ACC112 (cell line): ENCODE data around the gene FAM234A.
"Not testable (repeated sequence)": the region's sequence is repeated elsewhere in the genome, so short reads cannot be mapped to it uniquely, and the experiment has no call there.

Experiments
- H2AFZ ChIP-seq: fragments of 200-600 bp; sonication (generic); one replicate; pipeline ENCODE4 v1.6.0; 2017; ENCODE audit warnings: antibody characterized with exemption, low read length; ENCODE audit not compliant: unreplicated experiment
- H3K27ac ChIP-seq: fragments of 200-600 bp; sonication (generic); 2 replicates; pipeline ENCODE4 v1.5.1; 2014; ENCODE audit warnings: low read depth, mild to moderate bottlenecking, antibody characterized with exemption, low read length, moderate library complexity
- H3K27me3 ChIP-seq: fragments of 200-600 bp; sonication (generic); 2 replicates; pipeline ENCODE4 v1.6.1; 2014; ENCODE audit warnings: mild to moderate bottlenecking, antibody characterized with exemption, low read length, moderate library complexity, mixed read lengths; ENCODE audit not compliant: insufficient read depth
- H3K36me3 ChIP-seq: fragments of 200-600 bp; sonication (generic); 2 replicates; pipeline ENCODE4 v1.6.1; 2016; ENCODE audit warnings: mild to moderate bottlenecking, antibody characterized with exemption, low read length, moderate library complexity, mixed read lengths; ENCODE audit not compliant: insufficient read depth
- H3K4me1 ChIP-seq: fragments of 200-600 bp; sonication (generic); one replicate; pipeline ENCODE4 v1.6.1; 2016; ENCODE audit warnings: low read length, mixed read lengths; ENCODE audit not compliant: insufficient read depth, unreplicated experiment, control insufficient read depth
- H3K4me3 ChIP-seq: fragments of 200-600 bp; sonication (generic); 2 replicates; pipeline ENCODE4 v1.5.1; 2014; ENCODE audit warnings: mild to moderate bottlenecking, low read depth, low read length
- H3K79me2 ChIP-seq: fragments of 200-600 bp; sonication (generic); one replicate; pipeline ENCODE4 v1.6.0; 2016; ENCODE audit warnings: low read length; ENCODE audit not compliant: control insufficient read depth, unreplicated experiment, insufficient read depth

FAM234A gene

DNA sequence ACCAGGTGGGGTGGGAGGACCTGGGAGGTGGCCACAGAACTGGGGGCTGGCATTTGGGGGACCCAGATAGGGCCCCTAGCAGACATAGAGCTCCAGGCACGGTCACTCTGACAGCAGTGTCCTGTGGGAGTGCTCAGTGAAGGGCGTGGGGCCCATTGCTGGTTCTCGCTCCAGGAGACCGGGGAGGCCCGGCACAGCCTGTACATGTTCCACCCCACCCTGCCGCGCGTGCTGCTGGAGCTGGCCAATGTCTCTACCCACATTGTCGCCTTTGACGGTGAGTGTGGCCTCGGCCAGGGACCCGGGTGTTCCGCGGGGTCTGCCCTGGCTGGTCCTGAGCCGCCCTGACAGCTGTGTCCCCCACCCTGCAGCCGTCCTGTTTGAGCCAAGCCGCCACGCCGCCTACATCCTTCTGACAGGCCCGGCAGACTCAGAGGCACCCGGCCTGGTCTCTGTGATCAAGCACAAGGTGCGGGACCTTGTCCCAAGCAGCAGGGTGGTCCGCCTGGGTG is 29.9 kb downstream of the FAM234A start:
- Histone ChIP-seq H3K79me2 (no peaks in the 10 kb centered on the region), H2AFZ (no peak overlapping the region), H3K27me3 (no peaks in the 10 kb centered on the region), H3K4me1 (no peaks in the 10 kb centered on the region), H3K27ac (no peak overlapping the region), H3K36me3 (no peaks in the 10 kb centered on the region), H3K4me3 (no peak overlapping the region)

DNA sequence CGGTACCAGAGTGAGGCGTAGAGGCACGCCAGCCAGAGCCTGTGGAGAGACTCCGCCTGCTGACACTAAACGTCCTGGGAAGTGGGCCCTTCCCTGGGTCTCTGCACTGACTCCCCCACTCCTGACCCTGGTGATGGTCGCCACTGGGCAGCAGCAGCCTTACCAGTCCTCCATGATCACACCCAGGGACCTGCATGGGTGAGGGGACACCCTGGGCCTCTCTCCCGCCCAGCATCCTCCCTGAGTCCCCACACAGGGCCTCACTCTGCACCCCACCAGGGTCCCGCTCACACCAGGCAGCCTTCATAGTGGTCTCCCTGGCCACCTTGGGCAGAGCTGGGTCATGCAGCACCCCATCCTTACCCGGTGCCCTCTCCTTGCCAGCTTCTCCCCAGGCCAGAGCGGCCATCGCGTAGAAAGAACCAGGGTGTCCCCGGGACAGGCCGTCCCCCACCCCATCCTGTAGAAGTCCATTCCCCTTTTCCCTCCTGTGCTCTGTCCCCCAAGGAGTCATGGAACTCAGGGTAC is 30.4 kb downstream of the FAM234A start:
- no peaks in the 10 kb centered on the region for H3K36me3 ChIP-seq
- H3K27me3 ChIP-seq = no peaks in the 10 kb centered on the region
- H3K4me3 ChIP-seq = no peak overlapping the region
- no peaks in the 10 kb centered on the region for H3K4me1 ChIP-seq
- no peak overlapping the region for H3K27ac ChIP-seq
- H3K79me2 ChIP-seq = no peaks in the 10 kb centered on the region
- no peak overlapping the region for H2AFZ ChIP-seq

DNA sequence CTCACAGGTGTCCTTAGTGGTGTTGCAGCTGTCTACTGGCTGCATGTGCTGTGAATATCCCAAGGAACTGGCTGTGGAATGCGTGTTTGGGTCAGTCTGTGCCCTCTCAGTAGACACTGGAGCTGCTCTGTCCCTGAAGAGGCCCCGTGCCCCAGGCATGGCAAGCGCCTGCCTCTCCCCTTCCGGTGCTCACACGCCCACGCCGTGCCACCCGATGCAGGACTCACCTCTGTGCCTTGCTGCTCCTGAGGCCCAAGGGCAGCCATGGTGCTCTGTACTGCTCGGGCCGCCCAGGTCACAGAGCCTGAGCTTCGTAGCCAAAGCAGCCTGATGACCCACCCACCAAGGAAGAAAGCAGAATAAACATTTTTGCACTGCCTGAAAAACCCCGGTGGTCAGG is 31.1 kb downstream of the FAM234A start:
- Histone ChIP-seq H3K36me3 (no peaks in the 10 kb centered on the region), H2AFZ (no peak overlapping the region), H3K27me3 (no peaks in the 10 kb centered on the region), H3K4me1 (no peaks in the 10 kb centered on the region), H3K4me3 (no peak overlapping the region), H3K79me2 (no peaks in the 10 kb centered on the region), H3K27ac (no peak overlapping the region)

DNA sequence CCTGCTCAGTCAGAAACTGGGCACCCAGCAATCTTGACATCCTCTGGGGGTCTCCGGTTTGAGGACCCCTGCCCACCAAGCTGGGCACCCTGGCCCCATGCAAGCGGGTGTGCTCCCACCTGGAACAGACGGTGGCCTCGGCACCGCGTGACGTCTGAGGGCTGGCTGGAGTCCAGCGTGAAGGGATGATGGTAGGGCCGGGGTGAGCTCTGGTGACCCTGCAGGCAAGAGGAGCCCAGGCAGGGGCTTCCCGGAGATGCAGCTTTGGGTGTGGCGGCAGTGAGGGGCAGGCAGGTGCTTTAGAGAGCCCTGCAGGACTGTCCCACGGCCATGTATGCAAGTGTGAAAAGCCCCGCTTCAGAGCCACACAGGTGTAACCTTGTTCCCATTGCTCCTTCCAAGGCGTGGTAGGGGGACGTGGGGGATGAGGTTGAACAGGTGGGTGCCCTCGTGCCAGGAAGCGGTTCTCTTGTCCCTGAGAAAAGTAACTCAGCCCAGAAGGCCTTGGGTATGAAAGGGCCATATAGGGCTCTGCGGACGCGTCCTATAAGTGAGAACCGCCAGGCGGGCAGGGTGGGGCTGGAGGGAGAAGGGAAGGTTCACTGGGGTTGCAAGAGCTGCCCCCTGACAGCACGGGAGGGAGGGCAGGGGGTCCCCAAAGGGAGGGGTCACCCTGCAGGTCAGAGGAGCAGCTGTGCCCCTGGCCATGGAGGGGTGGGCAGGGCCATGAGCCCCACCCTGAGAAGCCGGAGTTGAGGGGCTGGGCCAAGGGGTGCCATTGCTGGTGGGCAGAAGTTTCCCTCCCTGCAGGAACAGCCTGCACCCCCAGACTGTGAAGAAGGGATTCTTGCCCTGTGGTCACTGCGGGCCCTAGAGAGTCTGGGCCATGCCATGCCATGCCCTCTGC is 31.9 kb downstream of the FAM234A start:
- H3K27ac ChIP-seq = no peak overlapping the region
- H3K36me3 ChIP-seq = no peaks in the 10 kb centered on the region
- H3K27me3 ChIP-seq = no peaks in the 10 kb centered on the region
- H2AFZ ChIP-seq = no peak overlapping the region
- H3K4me3 ChIP-seq = no peak overlapping the region
- no peaks in the 10 kb centered on the region for H3K4me1 ChIP-seq
- no peaks in the 10 kb centered on the region for H3K79me2 ChIP-seq

DNA sequence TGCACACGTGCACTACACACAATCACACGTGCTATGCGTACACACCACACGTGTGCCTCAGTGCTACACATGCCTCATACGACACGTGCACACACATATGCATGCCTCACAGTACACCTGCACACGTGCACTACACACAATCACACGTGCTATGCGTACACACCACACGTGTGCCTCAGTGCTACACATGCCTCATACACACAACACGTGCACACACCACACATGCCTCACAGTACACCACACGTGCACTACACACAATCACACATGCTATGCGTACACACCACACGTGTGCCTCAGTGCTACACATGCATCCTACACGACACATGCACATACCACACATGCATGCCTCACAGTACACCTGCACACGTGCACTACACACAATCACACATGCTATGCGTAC is 32.9 kb downstream of the FAM234A start:
- H3K36me3 ChIP-seq, H2AFZ ChIP-seq, H3K4me1 ChIP-seq, H3K27me3 ChIP-seq, H3K4me3 ChIP-seq, H3K79me2 ChIP-seq, H3K27ac ChIP-seq: not testable (repeated sequence)

DNA sequence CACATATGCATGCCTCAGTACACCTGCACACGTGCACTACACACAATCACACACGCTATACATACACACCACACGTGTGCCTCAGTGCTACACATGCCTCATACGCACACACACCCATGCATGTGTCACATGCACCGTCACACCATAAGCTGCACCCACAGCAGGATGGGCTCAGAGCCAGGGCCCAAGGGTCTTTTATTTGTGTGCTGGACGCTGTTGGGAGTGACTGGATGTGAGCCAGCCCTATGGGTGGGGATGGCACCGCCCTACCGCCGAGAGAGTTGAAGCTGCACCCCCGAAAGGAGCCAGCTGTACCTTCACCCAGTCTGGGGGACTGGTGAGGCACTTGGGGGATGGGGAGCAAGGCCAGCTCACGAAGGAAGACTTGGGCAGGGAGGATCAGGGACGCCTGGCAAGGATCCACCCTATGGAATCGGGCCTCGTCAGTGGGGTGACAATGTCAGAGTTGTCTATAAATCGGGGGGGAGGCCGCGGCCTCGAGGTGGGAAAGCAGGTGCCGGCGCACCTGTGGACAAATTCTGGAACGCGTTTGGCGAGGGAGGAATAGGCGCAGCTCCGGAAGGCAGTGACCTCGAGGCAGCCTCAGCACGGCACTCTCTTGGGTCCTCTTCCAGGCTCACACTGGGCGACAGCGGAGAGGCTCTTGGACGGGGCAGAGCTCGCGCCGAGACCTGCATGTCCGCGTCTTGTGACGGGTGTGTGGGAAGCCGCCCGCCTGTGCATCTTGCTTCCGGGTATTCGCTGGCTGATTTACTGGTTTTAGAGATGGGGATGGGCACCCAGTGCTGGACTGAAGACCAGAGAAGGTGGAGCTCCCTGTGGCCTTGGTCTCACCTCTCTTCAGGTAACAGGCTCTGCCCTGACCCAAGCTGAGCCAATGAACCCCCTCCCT is 33.8 kb downstream of the FAM234A start:
- Histone ChIP-seq H2AFZ (no peak overlapping the region), H3K27ac (no peak overlapping the region), H3K4me1 (no peaks in the 10 kb centered on the region), H3K79me2 (no peaks in the 10 kb centered on the region), H3K36me3 (no peaks in the 10 kb centered on the region), H3K4me3 (no peak overlapping the region), H3K27me3 (no peaks in the 10 kb centered on the region)

DNA sequence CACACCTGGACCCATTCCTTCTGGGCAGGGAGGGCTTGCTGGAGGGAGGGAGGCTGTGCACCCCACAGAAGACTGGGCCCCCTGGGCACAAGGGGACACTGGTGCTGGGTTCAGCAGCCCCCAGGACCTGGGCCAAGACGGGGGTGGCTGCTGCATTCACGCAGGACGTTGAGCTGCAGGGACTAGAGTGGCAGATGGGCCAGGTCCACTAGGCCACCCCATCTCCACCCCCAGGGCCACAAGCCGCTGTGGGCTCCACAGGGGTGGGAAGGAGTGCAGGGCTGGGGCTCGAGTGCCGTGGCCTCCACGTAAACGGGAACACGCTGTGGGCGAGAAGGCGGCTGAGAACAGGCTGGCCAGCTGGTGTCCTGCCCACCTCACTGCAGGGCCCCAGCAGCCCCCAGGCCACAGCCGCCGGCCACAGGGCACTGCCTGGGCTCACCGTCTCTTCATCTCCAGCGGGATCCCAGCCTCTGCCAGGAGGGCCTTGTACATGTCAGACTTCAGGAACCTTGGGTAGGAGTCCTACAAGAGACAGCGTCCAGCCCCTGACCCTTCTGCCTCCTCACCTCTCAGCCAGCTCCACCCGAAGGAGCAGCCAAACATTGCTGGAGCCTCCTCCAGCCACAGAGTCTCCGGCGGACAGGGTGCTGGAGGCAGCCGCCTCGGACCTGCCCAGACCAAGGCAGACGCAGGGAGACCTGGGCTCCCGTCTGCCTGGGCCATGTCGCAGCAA is 34.6 kb downstream of the FAM234A start:
- H2AFZ ChIP-seq = no peak overlapping the region
- H3K4me1 ChIP-seq = no peaks in the 10 kb centered on the region
- H3K4me3 ChIP-seq = no peak overlapping the region
- no peak overlapping the region for H3K27ac ChIP-seq
- H3K79me2 ChIP-seq = no peaks in the 10 kb centered on the region
- no peaks in the 10 kb centered on the region for H3K27me3 ChIP-seq
- no peaks in the 10 kb centered on the region for H3K36me3 ChIP-seq

DNA sequence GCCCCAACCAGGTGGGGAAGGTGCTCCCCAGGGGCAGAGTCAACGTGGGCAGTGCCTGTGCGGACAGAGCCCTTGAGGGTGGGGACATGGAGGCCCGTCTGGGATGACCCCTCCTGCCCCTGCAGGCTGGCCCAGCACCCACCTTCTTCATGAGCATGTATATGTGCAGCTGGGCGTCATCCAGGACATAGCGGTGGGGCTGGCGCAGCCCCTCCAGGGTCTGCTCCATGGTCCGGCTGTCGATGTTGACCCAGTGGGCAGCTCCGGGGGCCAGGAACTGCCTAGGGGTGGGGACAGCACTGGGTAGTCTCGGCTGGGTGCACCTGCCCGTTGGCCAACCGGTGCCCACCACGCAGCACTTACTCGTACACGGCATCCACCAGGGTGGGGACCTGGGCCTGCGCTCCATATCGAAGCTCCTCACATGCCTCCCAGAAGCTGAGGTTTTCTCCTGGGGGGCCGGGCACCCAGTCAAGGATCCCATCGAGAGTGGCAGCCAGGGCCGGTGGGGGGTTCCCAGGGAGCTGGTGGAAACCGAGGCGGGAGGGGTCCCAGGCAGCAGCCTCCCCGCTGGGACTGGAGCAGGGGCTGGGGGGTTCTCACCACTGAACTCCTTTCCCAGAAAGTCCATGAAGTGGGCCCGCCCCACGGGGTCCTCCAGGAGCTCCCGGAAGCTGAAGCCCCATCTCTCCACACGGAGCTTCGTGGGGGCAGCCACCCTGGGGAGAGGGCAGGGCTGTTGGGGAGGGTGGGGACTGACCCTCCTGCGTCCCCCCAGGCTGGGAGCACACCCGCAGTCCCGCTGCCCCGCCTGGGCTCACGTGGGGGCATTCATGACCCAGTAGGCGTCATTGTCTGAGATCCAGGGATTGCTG is 36.0 kb downstream of the FAM234A start:
- H3K27ac ChIP-seq = no peak overlapping the region
- H3K27me3 ChIP-seq = peaks cover 4% of the 10 kb centered on the region; the same call in 1 of the 2 replicates
- no peak overlapping the region for H3K4me3 ChIP-seq
- no peaks in the 10 kb centered on the region for H3K79me2 ChIP-seq
- no peak overlapping the region for H2AFZ ChIP-seq
- no peaks in the 10 kb centered on the region for H3K4me1 ChIP-seq
- H3K36me3 ChIP-seq = no peaks in the 10 kb centered on the region

DNA sequence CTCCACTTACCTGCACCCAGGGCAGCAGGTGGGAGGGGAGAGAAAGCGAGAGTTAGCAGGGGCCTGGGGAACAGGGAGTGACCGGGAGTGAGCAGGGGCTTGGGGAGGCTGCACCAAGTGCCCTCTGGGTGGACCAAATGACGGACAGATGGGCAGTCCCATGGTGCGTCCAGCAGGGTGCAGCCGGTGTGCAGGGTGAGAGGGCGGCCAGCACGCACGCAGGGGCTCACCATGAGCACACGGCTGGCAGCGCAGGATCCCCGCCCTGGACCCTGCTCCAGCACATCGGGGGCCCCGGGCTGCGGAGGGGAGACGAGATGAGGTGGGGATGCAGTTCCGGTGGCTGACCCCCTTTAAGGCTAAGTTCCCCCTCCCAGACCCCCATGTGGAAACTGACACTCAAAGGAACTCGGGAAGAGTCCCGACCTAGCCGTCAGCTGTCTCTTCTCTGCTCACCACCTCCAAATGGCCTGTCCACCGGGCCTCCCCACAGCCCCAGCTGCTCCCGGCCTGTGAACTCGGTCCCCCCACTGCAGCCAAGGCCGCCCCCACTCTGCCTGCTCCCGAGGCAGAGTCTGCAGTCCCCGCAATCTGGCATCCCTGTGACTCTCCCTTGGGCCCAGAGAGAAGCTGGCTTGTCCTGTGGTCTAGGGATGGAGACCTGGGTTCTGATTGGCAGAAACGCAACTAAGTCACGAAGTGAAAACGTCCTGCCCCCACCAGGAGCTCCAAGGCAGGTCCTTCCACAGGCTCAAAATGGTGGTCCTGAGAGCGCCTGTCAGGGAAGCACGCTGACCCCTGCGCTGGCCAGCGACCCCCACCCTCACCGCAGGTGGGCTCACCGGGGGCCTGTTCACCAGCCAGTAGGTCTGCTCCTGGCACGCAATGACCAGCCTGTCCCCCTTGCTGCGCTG is 38.3 kb downstream of the FAM234A start:
- Histone ChIP-seq H3K79me2 (no peaks in the 10 kb centered on the region), H2AFZ (no peak overlapping the region), H3K4me1 (no peaks in the 10 kb centered on the region), H3K27me3 (peaks cover 4% of the 10 kb centered on the region; the same call in 1 of the 2 replicates), H3K27ac (no peak overlapping the region), H3K36me3 (no peaks in the 10 kb centered on the region), H3K4me3 (no peak overlapping the region)
